ENCODE results near the gene CLHC1. TPM values are rescaled to one million over a fixed set of nuclear protein-coding genes. Genes with fewer than 3 reads are reported as not detected.

CLHC1 gene
- total and polyA plus RNA-seq, 2 donors (not counting 1 experiment from before 2014, with no cell fraction given): 2.0 to 12.8 TPM

GRCh38 chr2:55158111-55158814, 73.8 kb downstream of the CLHC1 start:
- Mint-ChIP-seq H3K9me3 (ENCODE audit: insufficient read depth) (no peaks in the 10 kb centered on the region), H3K4me3 (no peak overlapping the region), H3K4me1 (peaks cover 30% of the 10 kb centered on the region), H3K27me3 (peaks cover 3% of the 10 kb centered on the region), H3K27ac (no peak overlapping the region)
- H3K27me3 ChIP-seq (replicated peaks in 1 of 4; ENCODE audit: control extremely low read depth in 1 of 4, control insufficient read depth in 3 of 4, insufficient read depth in 4 of 4, low read length in 3 of 4): no peaks in the 10 kb centered on the region
- peaks cover 16 to 22% of the 10 kb centered on the region in 2 donors for H3K4me1 ChIP-seq (ENCODE audit: control insufficient read depth in 2 of 2, insufficient read depth in 2 of 2, low read length in 2 of 2)
- H3K4me2 ChIP-seq (replicated peaks; ENCODE audit: low read depth, low read length, poor library complexity, severe bottlenecking): no peak overlapping the region
- no peak overlapping the region for H3K4me3 ChIP-seq (ENCODE audit: control extremely low read depth in 1 of 5, extremely low read depth in 1 of 5, insufficient read depth in 1 of 5, low read depth in 2 of 5, low read length in 4 of 5)
- no peak overlapping the region for H3K27ac ChIP-seq (ENCODE audit: low read length in 2 of 2)
- ChIA-PET POLR2A (no interaction called here), CTCF (interaction anchor here (1.4 kb wide), 1 partner anchor 10 kb away, joined by 6 read pairs; no protein-coding TSS in a partner anchor)
- H4K20me1 ChIP-seq (ENCODE audit: control insufficient read depth, insufficient read depth, low read length, poor library complexity, severe bottlenecking): no peaks in the 10 kb centered on the region
- DNase-seq (no peak), ATAC-seq (ENCODE audit: low read depth) (no peak)
- TF ChIP-seq EZH2 (IDR thresholded peaks at IDR 0.05; ENCODE audit: borderline replicate concordance, insufficient read depth, low read depth, low read length, poor library complexity, severe bottlenecking) (no peak), CTCF (IDR thresholded peaks at IDR 0.05) (no peak)
- no peaks in the 10 kb centered on the region for H3K79me2 ChIP-seq (ENCODE audit: control insufficient read depth, insufficient read depth, low read length)
- no peak overlapping the region for H3K9ac ChIP-seq (ENCODE audit: low read length)
- WGBS (ENCODE audit: insufficient coverage): 58% methylated on average over 2 of the region's 10 CpGs
- H3K36me3 ChIP-seq (replicated peaks in 1 of 2; ENCODE audit: control extremely low read depth in 1 of 2, control insufficient read depth in 1 of 2, extremely low read depth in 1 of 2, insufficient read depth in 2 of 2, low read length in 1 of 2): no peaks in the 10 kb centered on the region
- no peaks in the 10 kb centered on the region for H3K9me3 ChIP-seq (ENCODE audit: control extremely low read depth in 1 of 3, control insufficient read depth in 2 of 3, insufficient read depth in 1 of 3, low read length in 2 of 3)
- intact Hi-C loops (cut with micrococcal nuclease): no loop called here
- H2AFZ ChIP-seq (ENCODE audit: insufficient read depth, low read depth, low read length, poor library complexity, severe bottlenecking): no peak overlapping the region

- peaks cover 3% of the 10 kb centered on the region for H3K27me3 Mint-ChIP-seq
- Histone ChIP-seq H2AFZ (ENCODE audit: insufficient read depth, low read depth, low read length, poor library complexity, severe bottlenecking) (no peak overlapping the region), H3K4me1 (ENCODE audit: control insufficient read depth in 2 of 2, insufficient read depth in 2 of 2, low read length in 2 of 2) (peaks cover 24 to 30% of the 10 kb centered on the region in 2 donors), H3K4me2 (replicated peaks; ENCODE audit: low read depth, low read length, poor library complexity, severe bottlenecking) (no peak overlapping the region), H3K27ac (ENCODE audit: low read length in 2 of 2) (no peak overlapping the region), H3K4me3 (ENCODE audit: control extremely low read depth in 1 of 5, extremely low read depth in 1 of 5, insufficient read depth in 1 of 5, low read depth in 2 of 5, low read length in 4 of 5) (no peak overlapping the region), H3K79me2 (ENCODE audit: control insufficient read depth, insufficient read depth, low read length) (no peaks in the 10 kb centered on the region), H4K20me1 (ENCODE audit: control insufficient read depth, insufficient read depth, low read length, poor library complexity, severe bottlenecking) (no peaks in the 10 kb centered on the region), H3K36me3 (replicated peaks in 1 of 2; ENCODE audit: control extremely low read depth in 1 of 2, control insufficient read depth in 1 of 2, extremely low read depth in 1 of 2, insufficient read depth in 2 of 2, low read length in 1 of 2) (no peaks in the 10 kb centered on the region), H3K27me3 (replicated peaks in 1 of 4; ENCODE audit: control extremely low read depth in 1 of 4, control insufficient read depth in 3 of 4, insufficient read depth in 4 of 4, low read length in 3 of 4) (no peaks in the 10 kb centered on the region), H3K9me3 (ENCODE audit: control extremely low read depth in 1 of 3, control insufficient read depth in 2 of 3, insufficient read depth in 1 of 3, low read length in 2 of 3) (no peaks in the 10 kb centered on the region), H3K9ac (ENCODE audit: low read length) (no peak overlapping the region)
- H3K4me3 Mint-ChIP-seq: no peak overlapping the region
- no peaks in the 10 kb centered on the region for H3K9me3 Mint-ChIP-seq (ENCODE audit: insufficient read depth)
- no peak overlapping the region for H3K27ac Mint-ChIP-seq
- CTCF ChIA-PET: interaction anchor here (1.4 kb wide), 1 partner anchor 11 kb away, joined by 6 read pairs; no protein-coding TSS in a partner anchor
- peaks cover 37% of the 10 kb centered on the region for H3K4me1 Mint-ChIP-seq
- TF ChIP-seq CTCF (IDR thresholded peaks at IDR 0.05): no peak
- TF ChIP-seq EZH2 (IDR thresholded peaks at IDR 0.05; ENCODE audit: borderline replicate concordance, insufficient read depth, low read depth, low read length, poor library complexity, severe bottlenecking): no peak
- 80% methylated on average over 1 of the region's 2 CpGs for WGBS (ENCODE audit: insufficient coverage)
- intact Hi-C loops (cut with micrococcal nuclease): no loop called here
- POLR2A ChIA-PET: no interaction called here
- no peak for ATAC-seq (ENCODE audit: low read depth)
- DNase-seq: no peak
Observed at GRCh38 chr2:55157474-55157884, 74.6 kb downstream of the CLHC1 start.

Data from B cell (primary cell).